SH-SY5Y (cell line): ENCODE measurements around the gene B4GALNT3.

Experiments used
- GATA2 ChIP-seq: IDR thresholded peaks from 2 replicates; pipeline ENCODE4 v1.6.1; 2011; ENCODE audit warnings: mild to moderate bottlenecking, low read depth, low read length
- GATA3 ChIP-seq: IDR thresholded peaks from 2 replicates; pipeline ENCODE4 v1.6.1; 2011; ENCODE audit warnings: low read depth, mild to moderate bottlenecking, low read length, moderate library complexity

DNA sequence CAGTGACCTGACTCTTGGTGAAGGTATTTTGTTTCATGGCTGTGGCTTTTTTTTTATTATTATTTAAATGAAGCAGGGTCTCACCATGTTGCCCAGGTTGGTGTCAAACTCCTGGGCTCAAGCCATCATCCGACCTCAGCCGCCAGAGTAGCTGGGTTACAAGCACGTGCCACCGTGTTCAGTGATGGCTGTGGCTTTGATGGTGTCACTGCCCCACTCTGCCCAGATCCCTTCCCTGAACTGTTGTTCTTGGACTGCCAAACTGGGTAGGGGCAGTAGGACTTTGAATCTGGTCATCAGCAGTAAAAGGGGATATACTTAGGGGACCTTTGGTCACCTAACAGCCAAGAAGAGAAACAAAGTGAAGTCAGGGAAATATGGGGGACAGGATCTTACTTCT lies 19.4 kb downstream of the B4GALNT3 start:
- TF ChIP-seq GATA3 (no peak), GATA2 (no peak)
